Stimulated activated CD8-positive, alpha-beta memory T cell treated with anti-CD3 and anti-CD28 coated beads, Interleukin-7, amount 100 ng/mL, for 48 hours (primary cell): ENCODE measurements around the gene CEP44.

Experiments used
- DNase-seq, 2 donors: peaks; one replicate each; pipeline ENCODE4 v3.0.0-alpha.2; 2020; ENCODE audit warnings: low read depth in 1 of 2; ENCODE audit errors: extremely low read depth in 1 of 2

CEP44 gene

DNA sequence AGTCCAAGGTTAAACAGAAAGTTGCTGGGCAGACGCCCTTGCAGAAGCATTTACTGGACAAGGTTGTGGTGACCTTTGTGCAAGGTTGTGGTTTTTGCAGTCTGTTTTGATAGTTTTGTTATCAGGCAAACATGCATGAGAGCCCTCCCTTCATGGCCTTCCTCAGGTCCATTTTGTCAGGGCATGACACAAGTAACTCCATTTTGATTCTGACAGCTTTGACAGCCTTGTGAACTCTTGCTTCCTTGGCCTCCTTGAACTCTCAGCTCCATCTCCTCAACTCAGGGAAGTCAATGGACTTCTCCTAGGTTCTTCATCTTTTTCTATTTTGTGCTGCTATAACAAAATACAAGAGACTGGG is 97.7 kb downstream of the CEP44 start:
- DNase-seq, result no peak
